CD14-positive monocyte (primary cell): ENCODE data around the gene F2RL1. TPM values are rescaled to one million over a fixed set of nuclear protein-coding genes. Genes with fewer than 3 reads are reported as not detected.

Source experiments
- DNase-seq, 3 donors: peaks; one replicate each; pipeline ENCODE4 v3.0.0-alpha.2; 2011 to 2022
- H2AFZ ChIP-seq: 2 replicates; pipeline ENCODE4 v1.6.0; 2012; ENCODE audit warnings: mild to moderate bottlenecking, low read depth, low read length, inconsistent platforms; ENCODE audit not compliant: insufficient read depth, poor library complexity, severe bottlenecking
- H3K27ac ChIP-seq, 2 donors: 1 replicate in 1 of 2; 2 replicates in 1 of 2; pipeline ENCODE4 v1.5.1; 2012 to 2013; ENCODE audit warnings: low read length in 2 of 2, control low read depth in 1 of 2, inconsistent platforms in 1 of 2, low read depth in 1 of 2, mild to moderate bottlenecking in 1 of 2
- H3K27me3 ChIP-seq, 2 donors: one replicate each; pipeline versions ENCODE4 v1.6.0 to v1.6.1; 2011 to 2013; ENCODE audit warnings: low read length in 2 of 2; ENCODE audit not compliant: control insufficient read depth in 2 of 2, insufficient read depth in 2 of 2
- H3K36me3 ChIP-seq, 2 donors: replicated peaks in 1 of 2; 1 replicate in 1 of 2; 2 replicates in 1 of 2; pipeline versions ENCODE4 v1.5.1 to v1.6.1; 2012 to 2013; ENCODE audit warnings: low read length in 2 of 2, control low read depth in 1 of 2, inconsistent platforms in 1 of 2, mild to moderate bottlenecking in 1 of 2; ENCODE audit not compliant: insufficient read depth in 2 of 2, control insufficient read depth in 1 of 2
- H3K4me1 ChIP-seq, 2 donors: 1 replicate in 1 of 2; 2 replicates in 1 of 2; pipeline versions ENCODE4 v1.5.1 to v1.6.1; 2012 to 2013; ENCODE audit warnings: low read length in 2 of 2, control low read depth in 1 of 2, inconsistent platforms in 1 of 2, mild to moderate bottlenecking in 1 of 2, moderate library complexity in 1 of 2; ENCODE audit not compliant: insufficient read depth in 2 of 2, control insufficient read depth in 1 of 2
- H3K4me2 ChIP-seq: replicated peaks from 2 replicates; pipeline ENCODE3; 2012; ENCODE audit warnings: low read length, moderate library complexity, mild to moderate bottlenecking; ENCODE audit not compliant: poor library complexity, severe bottlenecking; ENCODE audit errors: extremely low read depth
- H3K4me3 ChIP-seq, 3 experiments: fragments of 200-600 bp in 1 of 3; sonication (generic) in 1 of 3; replicated peaks in 1 of 3; 1 replicate in 2 of 3; 2 replicates in 1 of 3; pipeline ENCODE4 v1.5.1; 2011 to 2013; ENCODE audit warnings: low read length in 3 of 3, mild to moderate bottlenecking in 3 of 3, control low read depth in 2 of 3, low read depth in 2 of 3, inconsistent platforms in 1 of 3, moderate library complexity in 1 of 3
- H3K79me2 ChIP-seq: 2 replicates; pipeline ENCODE4 v1.6.0; 2012; ENCODE audit warnings: mild to moderate bottlenecking, control low read depth, inconsistent platforms, low read length, moderate library complexity; ENCODE audit not compliant: insufficient read depth
- H3K9ac ChIP-seq: 2 replicates; pipeline ENCODE4 v1.6.0; 2017; ENCODE audit warnings: low read length, mild to moderate bottlenecking; ENCODE audit not compliant: insufficient read depth, poor library complexity, severe bottlenecking
- H3K9me3 ChIP-seq, 2 donors: replicated peaks in 1 of 2; 1 replicate in 1 of 2; 2 replicates in 1 of 2; pipeline versions ENCODE4 v1.5.1 to v1.6.1; 2012 to 2013; ENCODE audit warnings: low read length in 2 of 2, control low read depth in 1 of 2; ENCODE audit not compliant: control insufficient read depth in 1 of 2, insufficient read depth in 1 of 2
- H4K20me1 ChIP-seq: 2 replicates; pipeline ENCODE4 v1.6.0; 2012; ENCODE audit warnings: mild to moderate bottlenecking, low read length, control low read depth, moderate library complexity; ENCODE audit not compliant: insufficient read depth
- H3K27ac Mint-ChIP-seq, 7 donors: one replicate each; pipeline ENCODE4 v1.8.0; 2020; ENCODE audit warnings: mild to moderate bottlenecking in 7 of 7, mixed read lengths in 7 of 7, moderate library complexity in 6 of 7, inconsistent platforms in 2 of 7
- H3K27me3 Mint-ChIP-seq, 3 donors: one replicate each; pipeline ENCODE4 v1.8.0; 2021 to 2022; ENCODE audit warnings: low read depth in 3 of 3, mild to moderate bottlenecking in 3 of 3, mixed read lengths in 3 of 3, moderate library complexity in 3 of 3, inconsistent platforms in 1 of 3
- H3K36me3 Mint-ChIP-seq, 2 donors: one replicate each; pipeline ENCODE4 v1.8.0; 2020; ENCODE audit warnings: mixed read lengths in 2 of 2, inconsistent platforms in 1 of 2, mild to moderate bottlenecking in 1 of 2
- H3K4me1 Mint-ChIP-seq: one replicate; pipeline ENCODE4 v1.8.0; 2020; ENCODE audit warnings: mild to moderate bottlenecking, mixed read lengths
- H3K4me3 Mint-ChIP-seq, 2 donors: one replicate each; pipeline ENCODE4 v1.8.0; 2020; ENCODE audit warnings: mild to moderate bottlenecking in 2 of 2, mixed read lengths in 2 of 2, moderate library complexity in 1 of 2
- H3K9me3 Mint-ChIP-seq, 7 donors: one replicate each; pipeline ENCODE4 v1.8.0; 2020 to 2022; ENCODE audit warnings: mixed read lengths in 7 of 7, mild to moderate bottlenecking in 6 of 7, moderate library complexity in 6 of 7, inconsistent platforms in 2 of 7
- WGBS: methylation state at CpG from one replicate; pipeline ENCODE4 v1.1.5; 2013; ENCODE audit warnings: missing lambda C conversion rate; ENCODE audit not compliant: insufficient coverage; 5-methylcytosine and 5-hydroxymethylcytosine counted together
- intact Hi-C, 2 donors: fragments of 100-400 bp; cut with micrococcal nuclease; formaldehyde crosslinking; loops; one replicate each; pipeline versions ENCODE4 v1.15.0 to v1.15.1; 2023
- polyA plus RNA-seq, 3 donors: library from polyadenylated mRNA; depleted of rRNA in 1 of 3; unstranded in 2 of 3; stranded (reverse) in 1 of 3; fragments of 300-500 nt in 2 of 3; fragments of >200 nt in 1 of 3; fragmentation: Illumina TruSeq in 2 of 3; gene quantifications; 1 replicate in 2 of 3; 2 replicates in 1 of 3; pipeline ENCODE4 v1.2.3, GENCODE V29; 2012 to 2021
- TF ChIP-seq, protein P1 (sequence below): fragments of 200-600 bp; IDR thresholded peaks from one replicate; pipeline ENCODE4 v1.8.0; 2022; ENCODE audit warnings: antibody characterized with exemption, mild to moderate bottlenecking

The F2RL1 gene
- polyA plus RNA-seq, 3 donors, result 2.5 to 23.9 (median 11.4) TPM

DNA sequence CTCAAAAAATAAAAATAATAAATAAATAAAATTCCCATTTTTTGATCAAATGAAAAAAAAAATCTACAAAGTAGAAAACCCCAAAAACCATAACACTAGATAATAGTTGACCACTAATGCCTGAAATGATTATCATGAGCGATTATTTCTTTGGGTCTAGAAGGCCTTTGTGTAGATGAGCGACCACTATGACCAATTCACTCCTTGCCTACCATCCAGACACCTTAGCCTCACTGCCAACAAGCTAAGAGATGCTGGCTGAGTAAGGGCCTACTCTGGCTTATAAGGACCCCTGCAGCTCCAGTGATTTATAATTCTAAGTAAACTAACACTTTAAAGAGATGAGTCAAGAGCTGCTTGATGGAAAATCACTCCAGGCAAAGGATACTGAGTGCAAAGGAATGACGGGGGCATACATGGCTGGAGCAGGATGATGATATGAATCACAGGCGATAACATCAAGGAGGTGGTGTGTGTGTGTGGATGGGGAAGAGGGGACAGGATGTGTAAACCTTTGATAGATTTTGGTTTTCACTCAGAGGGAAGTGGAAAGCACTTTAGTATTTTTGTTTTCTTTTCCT lies 4.8 kb upstream of the F2RL1 start:
- no peak overlapping the region for H3K27ac Mint-ChIP-seq
- H3K4me2 ChIP-seq, result no peak overlapping the region
- no peak overlapping the region for H2AFZ ChIP-seq
- H3K9me3 ChIP-seq, result no peaks in the 10 kb centered on the region
- H3K4me3 Mint-ChIP-seq, result no peak overlapping the region
- H3K4me1 ChIP-seq, result peaks cover 7 to 10% of the 10 kb centered on the region in 2 donors
- no peak for DNase-seq
- no peak overlapping the region for H3K9ac ChIP-seq
- no peaks in the 10 kb centered on the region for H3K36me3 ChIP-seq
- H3K9me3 Mint-ChIP-seq, result peaks cover 0 to 12% (median 4%) of the 10 kb centered on the region in 7 donors
- TF ChIP-seq, protein P1, sequence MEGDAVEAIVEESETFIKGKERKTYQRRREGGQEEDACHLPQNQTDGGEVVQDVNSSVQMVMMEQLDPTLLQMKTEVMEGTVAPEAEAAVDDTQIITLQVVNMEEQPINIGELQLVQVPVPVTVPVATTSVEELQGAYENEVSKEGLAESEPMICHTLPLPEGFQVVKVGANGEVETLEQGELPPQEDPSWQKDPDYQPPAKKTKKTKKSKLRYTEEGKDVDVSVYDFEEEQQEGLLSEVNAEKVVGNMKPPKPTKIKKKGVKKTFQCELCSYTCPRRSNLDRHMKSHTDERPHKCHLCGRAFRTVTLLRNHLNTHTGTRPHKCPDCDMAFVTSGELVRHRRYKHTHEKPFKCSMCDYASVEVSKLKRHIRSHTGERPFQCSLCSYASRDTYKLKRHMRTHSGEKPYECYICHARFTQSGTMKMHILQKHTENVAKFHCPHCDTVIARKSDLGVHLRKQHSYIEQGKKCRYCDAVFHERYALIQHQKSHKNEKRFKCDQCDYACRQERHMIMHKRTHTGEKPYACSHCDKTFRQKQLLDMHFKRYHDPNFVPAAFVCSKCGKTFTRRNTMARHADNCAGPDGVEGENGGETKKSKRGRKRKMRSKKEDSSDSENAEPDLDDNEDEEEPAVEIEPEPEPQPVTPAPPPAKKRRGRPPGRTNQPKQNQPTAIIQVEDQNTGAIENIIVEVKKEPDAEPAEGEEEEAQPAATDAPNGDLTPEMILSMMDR, result no peak
- no peaks in the 10 kb centered on the region for H4K20me1 ChIP-seq
- peaks cover 16 to 19% (median 19%) of the 10 kb centered on the region in 3 donors for H3K27me3 Mint-ChIP-seq
- H3K27ac ChIP-seq, result no peak overlapping the region
- peaks cover 4 to 19% of the 10 kb centered on the region in 2 donors for H3K27me3 ChIP-seq
- intact Hi-C loops, result no loop called here
- 64% methylated on average over 2 of the region's 4 CpGs for WGBS
- H3K36me3 Mint-ChIP-seq, result peaks cover 0 to 5% of the 10 kb centered on the region in 2 donors
- H3K4me3 ChIP-seq, result no peak overlapping the region
- H3K79me2 ChIP-seq, result no peaks in the 10 kb centered on the region
- H3K4me1 Mint-ChIP-seq, result peaks cover 10% of the 10 kb centered on the region

- Mint-ChIP-seq H3K4me1 (peaks cover 27% of the 10 kb centered on the region), H3K4me3 (peak overlapping the region in 1 of 2 donors; percentile 21), H3K27ac (no peak overlapping the region), H3K27me3 (peaks cover 21 to 35% (median 25%) of the 10 kb centered on the region in 3 donors), H3K36me3 (peaks cover 5 to 9% of the 10 kb centered on the region in 2 donors), H3K9me3 (peaks cover 0 to 9% (median 4%) of the 10 kb centered on the region in 7 donors)
- Histone ChIP-seq H3K9me3 (no peaks in the 10 kb centered on the region), H3K4me3 (no peak overlapping the region), H3K9ac (no peak overlapping the region), H3K27ac (no peak overlapping the region), H3K36me3 (no peaks in the 10 kb centered on the region), H3K27me3 (peaks cover 4 to 37% of the 10 kb centered on the region in 2 donors), H2AFZ (no peak overlapping the region), H3K79me2 (no peaks in the 10 kb centered on the region), H3K4me2 (no peak overlapping the region), H3K4me1 (peaks cover 17 to 29% of the 10 kb centered on the region in 2 donors), H4K20me1 (no peaks in the 10 kb centered on the region)
- WGBS, result no CpG with 5 or more reads among the region's 3 CpGs
- intact Hi-C loops, result no loop called here
- no peak for DNase-seq
- TF ChIP-seq, protein P1, result no peak
Measured at GRCh38 chr5:76816110-76816831, 2.6 kb upstream of the F2RL1 start.
